GM18870 (cell line): ENCODE measurements around the gene ARHGEF16.

ENCODE experiments used
- ATAC-seq: cut with Tn5 transposase; IDR thresholded peaks from one replicate; pipeline ENCODE4 v1.9.1; 2021; ENCODE audit warnings: moderate library complexity; ENCODE audit not compliant: unreplicated experiment

Gene ARHGEF16

DNA sequence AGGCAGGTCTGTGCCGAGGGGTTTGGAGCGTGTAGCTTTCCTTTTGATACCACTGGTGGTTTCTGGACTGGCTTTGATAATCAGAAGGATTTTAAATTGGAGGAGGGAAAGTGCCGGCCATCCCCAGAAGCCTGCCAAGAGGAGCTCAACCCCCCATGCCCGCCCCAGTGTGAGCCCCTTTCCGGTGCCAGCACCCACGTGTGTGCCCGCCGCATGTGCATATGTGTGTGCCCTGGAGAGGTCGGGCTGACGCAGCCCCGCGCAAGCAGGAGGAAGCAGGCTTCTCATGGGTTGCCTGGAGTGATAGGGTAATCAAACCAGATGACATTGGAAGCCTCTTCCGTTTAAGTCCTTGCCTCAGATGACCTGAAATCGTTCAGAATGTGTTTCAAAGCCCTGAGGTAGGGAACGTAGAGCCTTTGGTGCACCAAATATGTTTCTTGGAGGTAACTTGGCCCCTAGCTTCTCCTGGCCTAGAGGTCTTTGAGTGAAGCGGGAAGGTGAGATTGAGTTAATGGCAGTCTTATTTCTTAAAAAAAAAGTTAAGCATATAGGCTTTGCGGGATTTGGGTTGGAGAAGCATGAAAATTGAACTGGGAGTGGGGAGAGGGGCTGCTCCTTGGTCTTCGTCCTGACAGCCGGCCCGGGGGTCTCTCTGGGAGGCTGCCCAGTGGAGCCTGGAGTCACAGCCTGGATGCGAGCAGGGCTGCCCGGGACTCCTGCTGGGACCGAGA is 34.1 kb upstream of the ARHGEF16 start:
- ATAC-seq = no peak

DNA sequence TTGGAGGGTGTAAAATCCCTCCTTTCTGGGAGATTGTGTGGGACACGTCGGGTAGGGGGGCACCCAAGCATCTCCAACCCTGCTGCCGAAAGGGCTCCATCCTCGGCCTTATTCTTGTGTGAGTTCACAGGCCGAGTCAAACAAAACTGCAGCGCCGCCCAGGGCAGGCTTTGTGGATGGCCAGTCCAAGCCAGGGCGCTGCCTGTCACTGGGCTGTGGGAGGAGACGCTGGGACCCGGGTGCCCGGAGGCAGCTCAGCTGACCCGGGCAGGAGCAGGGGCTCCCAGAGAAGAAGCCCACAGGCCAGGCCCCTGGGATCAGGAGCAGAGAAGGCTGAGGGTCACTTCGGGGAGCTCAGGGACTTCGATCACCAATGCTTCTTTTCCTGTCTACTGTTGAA is 31.8 kb upstream of the ARHGEF16 start:
- ATAC-seq = no peak

DNA sequence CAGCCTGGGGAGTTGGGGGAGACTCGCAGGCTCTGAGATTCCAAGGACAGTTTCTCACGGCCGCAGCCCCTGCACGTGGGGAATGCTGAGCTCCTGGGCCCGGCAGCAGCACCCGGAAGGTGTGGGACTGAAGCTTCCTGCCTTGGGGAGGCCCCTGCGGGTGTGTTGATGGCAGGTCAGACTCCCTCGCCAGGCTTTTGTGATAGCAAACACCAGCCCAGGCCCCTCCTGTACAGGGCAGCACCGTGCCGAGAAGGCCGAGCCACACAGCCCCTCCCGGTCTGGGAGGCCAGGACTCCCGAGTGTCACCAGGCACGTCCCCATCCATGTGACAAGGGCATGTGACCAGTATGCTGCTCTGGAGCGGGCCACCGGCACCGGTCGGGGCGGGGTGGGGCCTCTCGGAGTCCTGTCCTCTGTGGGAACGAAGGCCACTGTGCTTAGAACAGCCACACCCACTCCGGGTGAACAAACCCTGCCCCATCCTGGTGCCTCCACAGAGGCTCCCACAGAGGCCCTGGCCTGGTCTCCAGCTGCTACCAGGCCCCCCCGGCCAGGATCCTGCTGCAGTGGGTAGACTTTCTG is 31.1 kb upstream of the ARHGEF16 start:
- ATAC-seq = no peak

DNA sequence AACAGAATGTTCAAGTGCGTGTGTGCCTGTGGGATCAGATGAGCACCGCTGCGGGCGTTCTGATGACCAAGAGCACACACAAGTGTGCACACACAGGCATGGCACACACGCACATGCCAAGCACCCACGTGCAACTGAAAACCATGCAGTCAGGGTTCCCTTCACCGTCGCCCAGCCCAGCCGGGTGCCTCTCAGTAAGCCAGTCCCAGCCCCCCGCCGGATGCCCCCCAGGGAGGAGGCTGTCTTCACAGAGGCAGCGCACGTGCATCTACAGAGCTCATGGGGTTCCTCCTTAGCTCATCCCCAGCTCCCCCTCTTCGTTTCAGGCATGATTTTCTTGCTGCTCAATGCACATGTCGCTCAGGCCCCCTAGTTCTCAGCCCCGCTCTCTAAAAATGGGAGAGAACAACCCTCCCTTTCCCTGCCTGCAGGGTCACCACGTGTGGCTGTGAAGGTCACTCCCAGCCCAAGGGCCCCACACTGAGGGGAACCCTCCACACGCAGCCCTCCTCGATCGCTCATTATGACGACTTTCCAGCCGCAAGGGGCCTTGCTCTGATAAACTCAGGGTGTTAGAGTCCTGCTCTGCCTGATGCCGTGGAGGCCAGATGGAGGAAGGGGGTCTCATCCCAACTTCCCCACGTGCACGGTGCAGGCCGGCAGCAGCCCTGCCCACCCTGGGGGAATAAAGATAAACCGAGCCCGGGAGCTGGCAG is 30.4 kb upstream of the ARHGEF16 start:
- ATAC-seq = no peak

DNA sequence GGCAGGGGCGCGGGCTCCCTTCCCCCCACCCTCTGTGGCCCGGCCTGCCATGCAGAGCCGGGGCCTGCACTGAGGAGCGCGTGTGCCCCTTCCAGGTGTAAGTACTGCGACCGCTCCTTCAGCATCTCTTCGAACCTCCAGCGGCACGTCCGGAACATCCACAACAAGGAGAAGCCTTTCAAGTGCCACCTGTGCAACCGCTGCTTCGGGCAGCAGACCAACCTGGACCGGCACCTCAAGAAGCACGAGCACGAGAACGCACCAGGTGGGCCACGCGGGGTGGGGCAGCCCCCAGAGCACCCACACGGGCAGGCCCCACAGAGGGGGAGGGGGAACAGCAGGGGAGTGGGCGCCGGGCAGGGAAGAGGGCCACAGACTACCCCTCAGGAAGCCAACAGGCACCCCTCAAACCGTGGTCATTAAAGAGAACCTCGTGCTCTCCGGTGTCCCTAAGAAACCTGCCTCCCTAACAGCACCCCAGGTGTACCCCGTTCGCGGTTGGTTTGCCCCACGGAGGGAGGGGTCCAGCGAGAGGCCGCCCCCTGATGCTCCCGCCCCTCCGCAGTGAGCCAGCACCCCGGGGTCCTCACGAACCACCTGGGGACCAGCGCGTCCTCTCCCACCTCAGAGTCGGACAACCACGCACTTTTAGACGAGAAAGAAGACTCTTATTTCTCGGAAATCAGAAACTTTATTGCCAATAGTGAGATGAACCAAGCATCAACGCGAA is 28.8 kb upstream of the ARHGEF16 start:
- no peak for ATAC-seq

DNA sequence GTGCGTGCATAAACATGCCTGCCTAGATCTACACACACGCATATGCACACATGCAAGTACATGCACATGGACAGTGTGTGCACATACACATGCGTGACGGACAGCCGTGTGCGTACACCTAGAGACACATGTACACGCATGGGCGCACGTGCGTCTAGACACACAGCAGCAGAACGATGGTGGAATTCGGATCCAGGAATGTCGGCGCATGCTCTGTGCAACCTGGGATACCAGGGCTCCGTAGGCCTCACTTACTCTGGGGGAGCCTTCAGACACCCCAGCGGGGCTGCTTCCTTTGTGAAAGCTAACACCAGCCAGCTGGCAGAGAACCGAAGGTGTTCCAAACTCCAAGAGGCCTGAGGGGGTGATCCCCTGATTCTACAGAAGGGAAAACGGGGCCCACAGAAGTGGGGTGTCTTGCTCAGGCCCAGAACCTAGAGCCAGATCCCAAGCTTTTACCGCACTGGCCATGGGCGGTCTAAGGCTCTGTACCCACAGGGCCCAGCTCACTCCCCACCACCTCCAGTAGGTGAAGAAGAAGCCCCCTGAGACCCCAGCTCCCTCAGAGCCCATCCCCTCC is 27.4 kb upstream of the ARHGEF16 start:
- no peak for ATAC-seq

DNA sequence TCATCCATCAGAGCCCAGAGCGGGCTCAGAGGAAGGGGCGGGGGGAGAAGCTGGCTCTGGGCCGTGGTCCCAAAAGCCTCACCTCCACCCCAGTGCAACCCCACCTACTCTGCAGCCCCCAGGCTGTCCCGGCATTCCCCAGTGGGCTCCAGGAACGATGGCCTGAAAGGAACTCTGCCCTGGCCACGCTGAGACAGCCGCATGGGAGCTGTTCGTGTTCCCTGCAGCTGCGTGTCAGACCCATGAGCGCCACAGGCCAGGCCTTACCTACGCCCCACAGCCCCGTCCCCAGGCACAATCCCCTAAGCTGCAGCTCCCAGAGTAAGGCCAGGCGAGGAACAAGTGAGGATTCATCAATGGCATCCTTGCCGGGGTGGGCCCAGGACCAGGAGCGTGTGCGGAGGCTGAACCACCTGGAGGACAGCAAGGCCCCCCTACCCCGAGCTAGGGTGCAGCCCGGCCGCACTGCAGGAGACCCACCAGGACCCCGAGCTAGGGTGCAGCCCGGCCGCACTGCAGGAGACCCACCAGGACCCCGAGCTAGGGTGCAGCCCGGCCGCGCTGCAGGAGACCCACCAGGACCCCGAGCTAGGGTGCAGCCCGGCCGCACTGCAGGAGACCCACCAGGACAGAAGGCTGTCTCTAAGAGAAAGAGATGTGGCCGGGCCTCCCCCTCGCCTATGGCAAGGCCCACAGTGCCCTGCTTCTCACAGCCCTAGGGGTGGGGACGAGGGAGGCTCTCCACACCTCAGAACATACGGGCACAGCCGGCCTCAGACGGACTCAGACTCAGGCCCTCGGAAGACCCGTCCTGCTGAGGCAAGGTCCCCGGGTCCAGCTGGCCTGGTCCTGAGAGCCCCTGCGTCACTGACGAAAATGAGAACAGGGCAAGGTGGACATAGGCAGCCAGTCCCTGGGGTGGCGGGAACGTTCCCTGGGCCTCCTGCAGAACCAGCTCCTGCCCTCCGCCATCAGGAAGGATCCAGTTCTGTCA is 26.5 kb upstream of the ARHGEF16 start:
- ATAC-seq = no peak

DNA sequence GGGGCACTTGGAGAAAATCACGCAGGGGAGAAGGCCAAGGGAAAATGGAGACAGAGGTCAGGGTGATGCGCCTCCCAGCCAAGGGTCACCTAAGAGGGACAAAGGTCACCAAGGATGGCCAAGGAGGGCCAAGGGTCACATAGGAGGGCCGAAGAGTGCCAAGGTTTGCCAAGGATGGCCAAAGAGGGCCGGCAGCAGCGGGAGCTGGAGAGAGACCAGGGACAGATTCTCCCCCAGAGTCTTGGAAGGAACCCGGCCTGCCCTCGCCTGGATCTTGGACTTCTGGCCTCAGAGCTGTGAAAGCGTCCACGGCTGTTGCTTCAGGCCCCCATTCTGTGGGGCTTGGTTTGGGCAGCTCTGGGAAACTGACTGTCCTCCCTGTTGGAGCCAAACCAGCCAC is 25.6 kb upstream of the ARHGEF16 start:
- ATAC-seq = no peak

DNA sequence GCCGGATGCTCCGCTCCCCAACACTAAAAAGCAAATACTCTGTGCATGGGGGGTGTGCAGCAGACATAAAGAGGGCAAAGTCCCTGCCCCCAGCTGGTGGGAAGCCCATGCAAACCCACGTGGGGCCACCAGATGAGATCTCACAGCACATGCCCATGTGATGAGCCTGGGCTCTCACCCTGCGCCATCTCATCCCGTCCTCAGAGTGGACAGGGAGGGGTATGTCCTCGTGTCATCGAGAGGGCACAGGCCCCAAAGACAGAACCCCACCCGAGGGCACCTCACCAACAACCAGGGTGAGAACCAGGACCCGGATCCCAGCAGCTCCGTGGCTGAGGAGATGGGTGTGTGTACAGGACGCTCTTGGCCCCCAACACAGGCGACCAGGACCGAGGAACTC is 25.1 kb upstream of the ARHGEF16 start:
- ATAC-seq = no peak

DNA sequence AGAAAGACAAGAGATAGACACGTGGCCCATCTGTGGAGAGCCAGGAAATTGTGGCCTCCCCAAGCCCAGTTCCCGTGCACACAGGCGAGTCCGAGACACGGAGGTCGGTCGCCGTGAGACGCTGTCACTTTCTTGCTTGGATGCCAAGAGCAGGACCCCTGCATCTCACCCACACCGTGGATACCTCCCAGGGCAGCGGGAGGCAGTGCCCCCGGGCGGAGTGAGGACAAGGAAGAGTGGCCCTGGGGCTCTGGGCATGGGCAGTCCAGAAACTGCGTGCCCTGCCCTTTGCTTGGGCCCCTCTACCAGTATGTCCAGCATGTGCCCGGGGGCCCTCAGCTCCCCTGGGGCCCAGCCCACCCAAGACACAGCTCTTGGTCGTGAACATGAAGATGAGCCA is 24.7 kb upstream of the ARHGEF16 start:
- no peak for ATAC-seq

DNA sequence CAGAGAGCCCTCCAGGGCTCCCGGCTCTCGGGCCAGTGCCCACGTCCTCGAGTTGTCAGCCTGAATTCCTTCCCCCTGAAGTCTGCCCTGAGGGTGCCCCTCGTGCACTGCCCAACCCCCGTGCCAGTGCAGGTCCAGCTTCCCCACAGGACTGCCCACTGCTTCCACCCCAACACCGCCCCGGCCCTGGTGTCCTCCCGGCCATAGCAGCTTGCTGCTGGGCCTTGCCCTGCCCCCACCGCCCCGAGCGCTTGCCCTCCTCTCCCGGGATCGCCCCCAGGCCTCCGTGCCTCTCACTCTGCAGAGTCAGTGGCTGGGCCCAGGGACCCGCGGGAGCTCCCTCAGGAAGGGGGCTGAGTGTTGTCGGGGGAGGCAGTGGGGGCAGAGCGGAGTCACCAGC is 24.1 kb upstream of the ARHGEF16 start:
- ATAC-seq = no peak

DNA sequence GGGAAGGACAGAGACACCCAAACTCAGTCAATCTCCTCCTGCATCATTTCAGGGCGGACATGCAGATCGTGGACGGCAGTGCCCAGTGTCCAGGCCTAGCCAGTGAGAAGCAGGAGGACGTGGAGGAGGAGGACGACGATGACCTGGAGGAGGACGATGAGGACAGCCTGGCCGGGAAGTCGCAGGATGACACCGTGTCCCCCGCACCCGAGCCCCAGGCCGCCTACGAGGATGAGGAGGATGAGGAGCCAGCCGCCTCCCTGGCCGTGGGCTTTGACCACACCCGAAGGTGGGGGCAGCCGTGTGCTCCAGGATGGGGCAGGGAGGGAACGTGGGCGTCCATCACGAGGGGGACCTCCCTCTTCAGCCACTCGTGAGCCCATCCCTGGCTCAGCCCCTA is 23.6 kb upstream of the ARHGEF16 start:
- no peak for ATAC-seq

DNA sequence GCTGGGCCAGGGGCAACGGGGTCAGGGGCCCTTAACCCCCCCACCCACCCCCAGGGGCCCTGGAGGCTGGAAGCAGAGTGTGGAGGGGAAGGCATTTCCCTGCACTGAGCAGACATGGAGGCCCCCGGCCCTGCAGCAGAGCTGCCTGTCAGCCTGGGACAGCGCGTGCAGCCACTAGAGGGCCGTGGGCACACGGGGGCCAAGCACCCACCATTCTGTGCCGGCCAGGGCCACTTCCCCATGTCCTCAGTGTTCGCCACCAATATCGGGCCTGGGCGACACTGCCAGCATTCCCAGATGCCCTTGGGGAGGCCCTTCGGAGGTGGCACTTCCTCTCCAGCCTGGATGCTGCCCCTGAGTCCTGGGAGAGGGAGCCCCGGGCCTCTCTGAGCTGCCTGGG is 23.2 kb upstream of the ARHGEF16 start:
- ATAC-seq = no peak

DNA sequence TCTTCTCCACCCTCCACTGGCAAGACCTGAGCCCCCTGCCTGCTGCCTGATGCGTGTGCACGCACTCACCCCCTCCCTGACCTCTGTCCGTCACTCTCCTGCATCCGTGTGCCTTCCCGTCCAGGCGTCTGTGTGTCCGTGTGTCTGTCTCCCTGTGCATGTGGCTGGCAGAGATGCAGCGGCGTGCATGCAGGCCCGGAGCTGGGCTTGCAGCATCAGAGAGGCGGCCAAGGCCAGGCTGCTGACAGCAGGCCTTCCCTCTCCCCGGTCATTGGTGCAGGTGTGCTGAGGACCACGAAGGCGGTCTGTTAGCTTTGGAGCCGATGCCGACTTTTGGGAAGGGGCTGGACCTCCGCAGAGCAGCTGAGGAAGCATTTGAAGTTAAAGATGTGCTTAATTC is 22.8 kb upstream of the ARHGEF16 start:
- no peak for ATAC-seq

DNA sequence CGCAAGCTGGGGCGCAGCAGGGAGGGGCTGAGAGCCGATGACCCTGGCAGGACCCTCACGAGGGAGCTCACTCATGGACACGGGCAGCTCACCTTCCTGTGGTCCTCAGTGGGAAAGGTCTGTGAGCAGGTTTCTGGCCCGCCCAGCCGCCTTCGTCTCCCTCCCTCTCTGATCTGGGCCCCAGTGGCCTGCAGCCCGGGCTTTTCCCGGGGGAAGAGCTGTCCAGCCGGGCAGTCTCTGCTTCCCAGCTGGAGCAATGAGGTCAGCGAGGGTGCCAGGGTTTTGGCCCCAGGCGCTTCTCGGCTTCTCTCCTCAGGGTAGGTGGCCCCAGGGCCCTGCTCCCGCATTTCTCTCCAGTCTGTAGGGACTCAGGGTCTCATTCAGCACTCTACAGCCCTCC is 22.2 kb upstream of the ARHGEF16 start:
- ATAC-seq = no peak

DNA sequence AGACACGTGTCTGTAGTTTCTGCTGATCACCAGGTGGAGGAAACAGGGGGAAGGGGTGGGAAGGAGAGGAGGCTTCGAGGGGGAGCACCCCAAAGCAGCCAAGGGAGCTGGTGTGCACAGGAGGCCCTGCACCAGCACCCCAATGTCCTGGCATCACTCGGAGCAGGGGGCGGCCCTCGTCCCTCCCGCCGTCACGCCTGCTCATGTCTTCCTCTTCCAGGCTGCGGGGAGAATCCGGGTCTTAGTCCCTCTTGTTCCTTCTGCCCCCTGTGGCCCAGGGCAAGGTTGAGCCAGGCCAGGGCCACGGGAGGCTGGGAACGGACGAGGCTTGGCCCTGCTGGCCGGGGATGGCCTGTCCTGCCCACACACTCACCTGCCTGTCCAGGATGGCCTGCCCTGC is 21.4 kb upstream of the ARHGEF16 start:
- no peak for ATAC-seq

DNA sequence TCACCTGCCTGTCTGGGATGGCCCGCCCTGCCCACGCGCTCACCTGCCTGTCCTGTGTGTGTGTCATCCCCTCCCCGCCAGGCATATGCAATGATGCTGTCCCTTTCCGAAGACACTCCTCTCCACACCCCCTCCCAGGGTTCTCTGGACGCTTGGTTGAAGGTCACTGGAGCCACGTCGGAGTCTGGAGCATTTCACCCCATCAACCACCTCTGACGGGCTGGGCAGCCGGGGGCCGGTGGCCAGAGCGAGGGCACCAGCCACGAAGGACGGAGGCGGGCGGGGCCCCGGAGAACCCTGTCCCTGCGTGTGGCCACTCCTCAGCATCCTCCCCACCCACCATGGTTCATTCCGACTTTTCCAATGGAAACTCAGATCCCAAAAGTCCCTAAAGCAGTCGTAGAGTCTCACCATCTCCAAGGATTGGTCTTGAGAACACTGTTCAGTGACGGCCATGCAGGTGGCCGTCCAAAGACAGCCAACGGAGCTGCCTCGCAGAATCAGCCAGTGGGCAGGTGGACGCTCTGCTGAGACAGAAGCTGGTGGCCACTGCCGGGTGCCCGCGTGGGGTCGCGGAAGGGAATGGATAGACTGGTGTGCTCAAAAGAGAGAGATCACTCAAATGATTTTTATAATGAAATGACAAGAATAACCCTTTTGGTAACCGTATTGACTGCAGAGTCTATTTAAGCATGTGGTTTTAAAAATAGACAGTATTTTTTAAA is 20.7 kb upstream of the ARHGEF16 start:
- ATAC-seq = no peak

DNA sequence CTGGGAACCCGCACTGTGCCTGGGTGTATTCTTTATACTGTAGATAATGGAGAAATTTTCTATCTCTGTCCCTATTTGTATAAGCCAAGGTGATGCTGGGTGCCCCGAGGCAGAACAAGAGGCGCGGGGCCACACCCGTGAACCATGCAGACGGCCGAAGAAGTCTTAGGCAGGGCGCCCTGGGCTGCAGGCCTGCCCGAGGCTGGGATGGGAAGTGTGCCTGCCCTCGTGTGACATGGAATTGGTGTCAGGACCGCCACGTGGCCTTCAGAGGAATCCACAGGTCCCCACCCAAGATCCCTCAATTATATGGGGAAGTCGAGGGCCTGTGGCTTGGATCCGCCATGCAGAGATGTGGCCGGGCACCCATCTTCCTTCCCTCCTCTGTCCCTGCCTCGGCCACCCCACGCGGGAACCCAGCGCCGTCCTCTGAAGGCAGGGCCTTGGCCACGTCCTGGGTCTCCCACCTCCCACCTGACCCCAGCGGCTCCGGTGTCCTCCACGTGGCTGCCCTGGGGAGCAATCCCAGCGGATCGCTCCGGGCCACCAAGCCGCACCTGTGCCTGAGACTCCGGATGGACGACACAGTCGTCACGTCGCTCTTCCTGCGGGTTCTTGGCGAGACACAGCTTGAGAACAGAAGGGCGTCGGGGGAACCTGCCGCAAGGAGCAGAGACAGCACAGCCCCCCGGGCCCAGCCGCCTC is 19.9 kb upstream of the ARHGEF16 start:
- no peak for ATAC-seq

DNA sequence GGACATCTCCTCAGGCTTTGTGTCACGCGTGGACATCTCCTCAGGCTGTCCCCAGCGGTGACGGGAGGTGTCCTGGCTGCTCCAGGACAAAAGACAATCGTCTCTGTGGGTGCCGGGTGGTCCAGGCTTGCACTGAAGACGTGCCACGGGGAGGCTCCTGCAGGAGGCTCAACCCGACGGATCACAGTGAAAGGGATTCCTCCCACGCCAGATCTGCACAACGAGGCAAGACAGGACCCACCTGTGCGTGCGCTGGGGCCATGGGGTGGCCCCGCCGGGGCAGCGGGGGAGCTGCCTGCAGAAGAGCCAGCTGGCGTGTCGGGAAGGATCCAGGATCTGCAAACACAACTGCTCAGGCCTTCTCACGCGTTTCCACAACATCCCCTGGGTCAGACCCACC is 18.8 kb upstream of the ARHGEF16 start:
- ATAC-seq = no peak
